Muscle layer of duodenum (tissue), 2 donors: Measurements from ENCODE around the gene ZFYVE26.

Experiments
- H3K27ac ChIP-seq: one replicate; pipeline ENCODE4 v1.7.0; 2013; ENCODE audit warnings: mild to moderate bottlenecking, low read length
- H3K27me3 ChIP-seq: one replicate; pipeline ENCODE4 v1.7.0; 2013; ENCODE audit warnings: low read depth, mild to moderate bottlenecking, control low read depth, low read length
- H3K36me3 ChIP-seq, 2 donors: one replicate each; pipeline ENCODE4 v1.7.0; 2013; ENCODE audit warnings: low read length in 2 of 2, control low read depth in 1 of 2, mild to moderate bottlenecking in 1 of 2; ENCODE audit not compliant: insufficient read depth in 2 of 2, control insufficient read depth in 1 of 2
- H3K4me1 ChIP-seq, 2 donors: one replicate each; pipeline ENCODE4 v1.7.0; 2013; ENCODE audit warnings: low read length in 2 of 2, mild to moderate bottlenecking in 2 of 2, control low read depth in 1 of 2, moderate library complexity in 1 of 2; ENCODE audit not compliant: insufficient read depth in 2 of 2, control insufficient read depth in 1 of 2
- H3K4me3 ChIP-seq, 2 donors: one replicate each; pipeline ENCODE4 v1.7.0; 2013; ENCODE audit warnings: low read length in 2 of 2, low read depth in 1 of 2, mild to moderate bottlenecking in 1 of 2
- H3K9me3 ChIP-seq, 2 donors: one replicate each; pipeline ENCODE4 v1.7.0; 2013; ENCODE audit warnings: low read length in 2 of 2, control low read depth in 1 of 2, mild to moderate bottlenecking in 1 of 2; ENCODE audit not compliant: control insufficient read depth in 1 of 2
- donor health status: healthy.

Gene ZFYVE26

GRCh38 chr14:67814821-67815220 is 1.6 kb downstream of the ZFYVE26 start:
- H3K9me3 ChIP-seq, result no peaks in the 10 kb centered on the region

GRCh38 chr14:67806246-67806645 is 10.1 kb downstream of the ZFYVE26 start:
- H3K4me3 ChIP-seq, result no peak overlapping the region

More at GRCh38 chr14:67814821-67815220, 1.6 kb downstream of the ZFYVE26 start:
- H3K27me3 ChIP-seq, result no peaks in the 10 kb centered on the region
- H3K27ac ChIP-seq, result no peak overlapping the region
- peaks cover 8 to 31% of the 10 kb centered on the region in 2 donors for H3K36me3 ChIP-seq
- no peak overlapping the region for H3K4me3 ChIP-seq
- peaks cover 12 to 23% of the 10 kb centered on the region in 2 donors for H3K4me1 ChIP-seq

DNA sequence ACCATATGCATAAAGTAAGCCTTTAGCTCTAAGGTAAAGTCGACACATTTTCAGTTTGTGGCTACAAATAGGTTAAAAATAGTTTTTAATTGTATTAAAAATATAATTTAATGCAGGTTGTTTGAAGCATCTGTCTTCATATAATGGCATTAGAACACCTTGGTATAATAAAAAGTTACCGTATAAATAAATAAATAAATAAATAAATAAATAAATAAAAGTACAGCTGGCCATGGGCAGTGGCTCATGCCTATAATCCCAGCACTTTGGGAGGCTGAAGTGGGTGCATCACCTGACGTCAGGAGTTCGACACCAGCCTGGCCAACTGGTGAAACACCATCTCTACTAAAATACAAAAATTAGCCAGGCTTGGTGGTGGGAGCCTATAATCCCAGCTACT is 15.6 kb downstream of the ZFYVE26 start:
- Histone ChIP-seq H3K36me3 (peaks cover 57 to 89% of the 10 kb centered on the region in 2 donors), H3K4me1 (no peaks in the 10 kb centered on the region), H3K27me3 (no peaks in the 10 kb centered on the region), H3K4me3 (no peak overlapping the region), H3K27ac (no peak overlapping the region), H3K9me3 (no peaks in the 10 kb centered on the region)

More at GRCh38 chr14:67806246-67806645, 10.1 kb downstream of the ZFYVE26 start:
- Histone ChIP-seq H3K9me3 (no peaks in the 10 kb centered on the region), H3K27me3 (no peaks in the 10 kb centered on the region), H3K27ac (no peak overlapping the region), H3K4me1 (no peaks in the 10 kb centered on the region), H3K36me3 (peaks cover 76 to 91% of the 10 kb centered on the region in 2 donors)

DNA sequence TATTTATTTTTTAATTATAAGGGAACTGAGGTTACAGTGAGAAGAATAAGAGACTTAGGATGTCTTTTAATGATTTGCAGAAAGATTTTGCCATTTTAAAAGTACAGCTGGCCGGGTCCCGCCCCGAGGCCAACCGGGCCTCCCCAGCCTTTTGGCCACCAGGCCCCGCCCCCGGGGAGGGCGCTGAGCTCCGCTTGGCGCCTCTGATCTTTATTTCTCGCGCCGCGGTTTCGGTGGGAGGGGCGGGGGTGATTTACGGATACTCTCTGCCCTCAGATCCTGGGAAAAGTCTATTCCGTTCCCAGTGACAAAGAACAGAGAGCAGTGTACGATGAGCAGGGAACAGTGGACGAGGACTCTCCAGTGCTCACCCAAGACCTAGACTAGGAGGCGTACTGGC is 17.7 kb downstream of the ZFYVE26 start:
- Histone ChIP-seq H3K4me3 (no peak overlapping the region), H3K36me3 (peaks cover 54 to 88% of the 10 kb centered on the region in 2 donors), H3K4me1 (no peaks in the 10 kb centered on the region), H3K27ac (no peak overlapping the region), H3K27me3 (no peaks in the 10 kb centered on the region), H3K9me3 (no peaks in the 10 kb centered on the region)

- Histone ChIP-seq H3K9me3 (no peaks in the 10 kb centered on the region), H3K4me1 (no peaks in the 10 kb centered on the region), H3K4me3 (no peak overlapping the region), H3K27ac (no peak overlapping the region), H3K27me3 (no peaks in the 10 kb centered on the region), H3K36me3 (peaks cover 79 to 88% of the 10 kb centered on the region in 2 donors)
Measured at GRCh38 chr14:67787673-67788072, 28.7 kb downstream of the ZFYVE26 start.

GRCh38 chr14:67785270-67786109 is 30.9 kb downstream of the ZFYVE26 start:
- H3K27ac ChIP-seq, result no peak overlapping the region
- H3K36me3 ChIP-seq, result peaks cover 91 to 94% of the 10 kb centered on the region in 2 donors
- H3K27me3 ChIP-seq, result no peaks in the 10 kb centered on the region
- no peaks in the 10 kb centered on the region for H3K9me3 ChIP-seq
- no peaks in the 10 kb centered on the region for H3K4me1 ChIP-seq
- no peak overlapping the region for H3K4me3 ChIP-seq

DNA sequence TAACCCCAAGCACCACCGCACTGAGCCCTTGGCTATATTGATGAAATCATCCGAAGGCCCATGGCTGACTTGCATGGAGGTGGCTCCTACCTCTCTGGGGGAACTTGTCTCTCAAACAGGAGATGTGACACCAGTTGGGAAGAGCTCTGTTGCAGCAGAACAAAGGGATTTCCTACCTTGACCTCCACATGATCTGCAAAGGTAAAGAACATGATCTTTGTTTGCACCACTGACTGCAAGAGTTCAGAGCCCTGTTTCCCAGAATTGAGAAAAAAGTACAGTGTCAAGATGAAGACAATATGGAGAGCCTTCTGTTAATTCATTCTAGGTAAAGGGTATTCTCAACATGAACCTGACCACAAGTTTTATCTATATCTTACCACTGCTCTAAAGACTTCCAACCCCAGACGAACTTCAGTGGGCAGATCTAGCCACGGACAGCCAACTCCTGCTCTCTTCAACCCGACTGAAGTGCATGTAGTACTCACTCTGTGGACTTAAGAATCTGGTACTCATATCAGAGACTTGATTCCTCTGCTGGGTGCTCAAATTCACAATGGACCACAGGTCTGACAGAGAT is 32.1 kb downstream of the ZFYVE26 start:
- Histone ChIP-seq H3K36me3 (peaks cover 85 to 89% of the 10 kb centered on the region in 2 donors), H3K27me3 (no peaks in the 10 kb centered on the region), H3K9me3 (no peaks in the 10 kb centered on the region), H3K4me3 (no peak overlapping the region), H3K27ac (no peak overlapping the region), H3K4me1 (no peaks in the 10 kb centered on the region)

DNA sequence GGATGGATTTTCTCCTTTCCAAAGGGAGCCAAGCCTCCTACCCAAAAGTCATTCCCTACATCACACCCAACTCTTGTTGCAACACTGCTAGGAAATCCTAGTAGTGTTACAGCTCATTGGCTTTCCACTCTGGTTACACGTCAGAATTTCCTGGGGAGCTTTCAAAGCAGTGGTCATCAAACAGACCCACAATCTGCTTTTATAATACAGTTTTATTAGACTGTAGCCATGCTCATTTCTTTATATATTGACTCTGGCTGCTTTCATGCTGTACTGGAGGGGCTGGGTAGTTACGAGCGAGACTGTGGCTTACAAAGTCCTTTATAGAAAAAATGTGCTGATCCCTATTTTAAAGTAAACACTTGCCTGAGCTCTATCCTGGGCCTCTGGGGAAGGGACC is 34.3 kb downstream of the ZFYVE26 start:
- Histone ChIP-seq H3K4me1 (no peaks in the 10 kb centered on the region), H3K4me3 (no peak overlapping the region), H3K27ac (no peak overlapping the region), H3K9me3 (no peaks in the 10 kb centered on the region), H3K27me3 (no peaks in the 10 kb centered on the region), H3K36me3 (peaks cover 84 to 91% of the 10 kb centered on the region in 2 donors)

DNA sequence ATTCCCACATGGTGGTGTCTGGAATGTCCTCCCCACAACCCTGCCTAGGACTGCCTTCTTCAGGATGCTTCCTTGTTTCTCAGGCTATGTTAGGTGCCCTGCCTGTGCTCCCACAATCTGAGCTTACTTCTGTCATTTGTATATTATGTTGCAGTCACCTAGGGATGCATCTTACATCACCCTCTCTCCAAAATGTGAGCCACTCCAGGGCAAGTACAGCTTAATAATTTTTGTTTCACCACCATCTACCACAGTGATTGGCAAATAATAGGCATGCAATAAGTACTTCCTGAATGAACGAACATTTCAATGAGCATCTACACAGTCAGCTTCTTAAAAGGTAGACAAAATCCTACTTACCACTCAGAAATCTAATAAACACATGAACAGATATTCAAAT is 37.6 kb downstream of the ZFYVE26 start:
- Histone ChIP-seq H3K27ac (no peak overlapping the region), H3K27me3 (no peaks in the 10 kb centered on the region), H3K36me3 (peaks cover 87 to 95% of the 10 kb centered on the region in 2 donors)

DNA sequence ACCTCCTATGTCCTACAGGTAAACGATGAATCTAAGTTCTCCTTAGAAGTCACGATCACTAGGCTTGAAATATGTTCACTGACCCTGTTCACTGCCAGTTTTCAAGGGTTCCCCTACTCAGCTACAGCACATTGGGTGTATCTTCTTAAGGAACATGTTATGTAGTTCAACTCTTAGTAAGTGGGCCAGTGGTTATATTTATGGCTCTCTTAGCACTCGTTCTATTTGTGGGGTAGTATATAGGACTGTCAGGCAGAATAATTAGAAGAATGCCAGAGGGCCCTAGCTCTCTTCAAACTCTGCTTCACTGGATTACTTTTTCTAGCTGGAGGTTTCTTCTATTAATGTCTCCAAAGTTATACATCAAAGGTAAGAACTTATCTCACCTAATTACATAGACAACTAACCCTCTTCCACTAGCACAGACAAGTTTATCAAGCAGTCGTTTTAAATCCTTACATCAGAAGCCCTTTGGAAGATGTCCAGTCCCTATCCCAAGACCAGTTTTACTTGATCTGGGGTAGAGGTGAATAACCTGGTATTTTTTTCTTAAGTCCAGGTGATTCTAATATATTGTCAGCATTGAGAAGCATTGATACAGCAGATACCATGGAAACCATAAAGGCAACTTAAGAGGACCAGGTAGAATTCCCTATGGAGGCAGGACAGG is 39.6 kb downstream of the ZFYVE26 start:
- no peak overlapping the region for H3K4me3 ChIP-seq
- H3K36me3 ChIP-seq, result peaks cover 81 to 95% of the 10 kb centered on the region in 2 donors
- H3K9me3 ChIP-seq, result no peaks in the 10 kb centered on the region
- H3K4me1 ChIP-seq, result no peaks in the 10 kb centered on the region
- no peaks in the 10 kb centered on the region for H3K27me3 ChIP-seq
- H3K27ac ChIP-seq, result no peak overlapping the region

More for the DNA sequence above, 37.6 kb downstream of the ZFYVE26 start:
- no peaks in the 10 kb centered on the region for H3K4me1 ChIP-seq
- H3K4me3 ChIP-seq, result no peak overlapping the region
- no peaks in the 10 kb centered on the region for H3K9me3 ChIP-seq

DNA sequence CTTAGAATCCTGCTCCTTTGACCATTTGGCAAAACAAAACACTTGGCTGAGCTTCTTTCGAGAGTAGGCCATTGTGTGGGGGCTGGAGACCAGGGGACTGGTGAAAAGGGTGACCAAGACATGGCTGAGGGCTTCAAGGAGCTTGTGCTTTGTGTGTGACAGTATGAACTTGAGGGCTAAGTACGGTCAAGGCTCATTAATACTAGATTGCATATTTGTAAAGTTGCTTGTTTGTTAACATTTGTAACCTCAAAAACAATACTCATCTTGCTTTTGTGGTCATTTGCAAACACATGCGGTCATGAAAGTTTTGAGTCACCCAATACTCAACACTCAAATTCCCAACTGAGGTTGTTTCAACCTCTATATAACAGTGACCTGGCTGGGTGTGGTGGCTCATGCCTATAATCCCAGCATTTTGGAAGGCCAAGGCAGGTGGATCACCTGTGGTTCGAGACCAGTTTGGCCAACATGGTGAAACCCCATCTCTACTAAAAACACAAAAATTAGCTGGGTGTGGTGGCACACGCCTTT is 42.5 kb downstream of the ZFYVE26 start:
- Histone ChIP-seq H3K4me3 (no peak overlapping the region), H3K27ac (no peak overlapping the region), H3K27me3 (no peaks in the 10 kb centered on the region), H3K36me3 (peaks cover 85 to 100% of the 10 kb centered on the region in 2 donors), H3K9me3 (no peaks in the 10 kb centered on the region), H3K4me1 (no peaks in the 10 kb centered on the region)
